ENCODE data around the gene ADARB2.

Gene ADARB2

DNA sequence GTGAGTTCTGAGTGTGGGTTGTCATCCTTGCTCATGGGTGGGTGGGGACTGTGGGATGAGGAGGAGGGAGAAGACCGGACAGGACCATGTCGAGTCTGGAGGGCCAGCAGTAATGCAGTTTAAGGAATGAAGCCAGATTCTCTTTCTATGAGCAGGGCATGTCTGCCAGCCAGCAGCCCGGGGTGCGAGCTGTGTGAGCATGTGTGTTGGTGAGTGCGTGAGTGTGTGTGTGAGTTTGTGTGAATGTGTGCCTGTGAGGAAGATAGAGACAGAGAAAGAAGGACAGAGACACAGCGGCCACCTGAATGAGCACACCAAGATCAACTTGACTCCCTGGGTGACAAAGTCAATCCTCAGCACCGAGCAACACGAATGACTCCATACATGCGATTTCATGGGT is 52.3 kb downstream of the ADARB2 start:
- no peak for DNase-seq

DNA sequence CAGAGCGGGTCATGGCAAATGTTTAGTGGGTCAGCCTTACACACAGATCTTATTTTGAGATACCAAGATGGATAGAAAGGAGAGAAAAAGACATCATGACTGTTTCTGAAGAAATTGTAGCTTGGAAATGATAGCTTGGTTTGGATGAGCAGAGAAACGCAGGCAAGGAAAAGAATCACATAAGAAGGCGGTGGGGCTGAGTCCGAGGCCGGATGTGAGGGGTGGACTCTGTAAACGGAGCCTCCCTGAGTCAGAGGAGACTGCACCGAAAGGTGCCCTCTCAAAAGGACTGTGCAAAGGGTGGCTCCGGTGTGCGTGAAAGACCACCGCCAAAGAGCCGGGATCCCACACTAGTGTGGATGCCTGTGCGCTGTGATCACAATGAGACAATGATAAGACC is 53.7 kb downstream of the ADARB2 start:
- no peak for DNase-seq

DNA sequence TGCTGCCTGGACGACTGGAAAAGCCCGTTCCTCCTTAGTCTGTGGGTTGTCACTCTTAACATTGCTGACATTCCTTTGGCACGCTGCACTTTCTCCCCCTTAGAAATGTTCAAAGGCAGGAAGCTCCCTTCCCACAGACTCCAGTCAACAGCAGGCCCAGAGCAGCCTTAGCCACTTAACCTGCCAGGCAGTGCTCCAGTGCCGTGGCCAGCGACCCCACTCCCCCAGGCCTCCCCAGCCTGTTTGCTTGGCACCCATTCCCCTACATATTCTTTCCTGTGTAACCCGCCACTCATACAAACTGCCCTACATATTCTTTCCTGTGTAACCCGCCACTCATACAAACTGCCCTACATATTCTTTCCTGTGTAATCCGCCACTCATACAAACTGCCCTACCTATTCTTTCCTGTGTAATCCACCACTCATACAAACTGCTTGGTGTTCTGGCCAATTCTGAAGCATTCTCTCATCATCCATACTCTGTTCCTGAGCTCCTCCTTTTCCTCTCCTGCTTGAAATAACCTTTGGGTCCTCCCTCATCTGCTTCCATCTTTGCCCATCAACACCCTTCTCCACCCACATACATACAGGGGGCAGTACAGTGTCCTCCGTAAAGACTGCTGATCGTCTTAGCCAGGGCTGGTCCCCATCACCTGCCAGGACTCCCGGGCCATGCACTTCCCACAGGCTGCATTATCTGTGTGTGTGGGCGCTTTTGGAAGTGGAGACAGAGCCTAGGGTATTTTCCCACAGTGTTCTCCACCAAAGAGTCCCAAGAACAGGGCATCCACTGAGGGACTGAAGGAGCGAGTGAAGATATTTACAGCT is 57.3 kb downstream of the ADARB2 start:
- no peak for DNase-seq

- DNase-seq, result no peak
These were observed 59.2 kb downstream of the ADARB2 start for GRCh38 chr10:1678084-1678483.

DNA sequence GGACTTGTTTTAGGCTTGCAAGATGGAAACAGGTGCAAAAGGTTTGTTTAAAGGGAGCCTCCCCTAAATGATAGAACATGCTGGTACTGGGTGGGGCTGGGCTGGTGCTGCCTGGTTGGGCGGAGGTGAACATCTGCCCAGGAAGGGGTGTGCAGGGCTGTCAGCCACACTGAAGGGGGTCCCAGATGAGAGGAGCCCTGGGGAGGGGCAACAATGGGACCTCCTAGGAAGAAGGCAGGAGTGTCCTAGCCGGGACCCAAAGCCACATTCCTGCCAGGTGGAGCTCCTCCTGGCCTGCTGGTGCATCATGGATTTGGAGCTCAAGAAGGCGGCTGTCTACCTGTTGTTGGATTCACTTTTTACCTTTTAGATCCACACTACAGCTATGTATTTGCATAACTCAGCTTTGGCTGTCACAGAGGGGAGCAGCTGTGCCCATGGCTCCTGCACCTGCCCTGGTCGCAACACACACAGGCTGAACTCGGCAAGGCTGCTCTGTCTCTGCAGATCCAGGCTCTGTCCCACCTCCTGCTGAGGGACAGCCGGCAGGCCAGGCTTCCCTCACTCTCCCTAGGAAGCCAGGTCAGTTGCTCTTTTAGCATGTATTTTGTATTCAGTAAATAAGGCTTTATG is 59.9 kb downstream of the ADARB2 start:
- DNase-seq, result no peak

GRCh38 chr10:1674501-1674900 is 62.8 kb downstream of the ADARB2 start:
- no peak for DNase-seq

DNA sequence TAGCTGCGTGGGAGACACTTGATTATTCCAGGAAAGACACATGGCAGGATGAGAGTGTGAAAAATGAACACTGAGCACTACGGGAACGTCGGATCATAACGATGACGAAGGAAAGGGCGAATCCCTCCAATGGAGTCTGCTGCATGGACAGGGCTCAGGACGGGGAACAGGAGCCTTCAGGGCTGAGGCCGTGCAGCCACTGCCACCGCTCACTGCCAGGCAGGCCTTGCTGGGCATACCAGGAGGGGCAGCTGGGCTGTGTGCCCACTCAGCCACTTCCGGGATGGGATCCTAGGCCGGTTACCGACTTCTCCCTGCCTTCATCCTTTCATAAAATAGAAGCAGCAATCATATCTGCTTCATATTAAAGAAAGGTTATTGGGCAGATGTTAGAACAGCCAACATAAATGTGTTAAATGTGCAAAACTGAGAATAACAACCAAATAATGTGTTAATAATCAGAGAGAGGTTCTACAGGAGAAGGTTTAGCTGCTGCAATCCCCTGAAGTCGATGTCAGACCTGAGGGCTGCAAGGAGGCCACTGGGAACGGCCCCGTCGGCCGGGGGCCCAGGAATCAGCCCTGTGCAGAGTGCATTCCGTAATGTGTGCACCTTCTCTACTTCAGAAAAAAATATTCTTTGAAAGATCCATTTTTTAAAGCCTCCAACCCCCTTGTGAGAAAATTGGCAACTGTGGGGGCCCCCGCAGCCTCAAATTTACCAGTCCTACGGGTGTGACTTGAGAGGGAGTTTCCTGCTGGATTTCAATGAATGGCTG is 63.6 kb downstream of the ADARB2 start:
- no peak for DNase-seq

GRCh38 chr10:1672001-1672781 is 65.1 kb downstream of the ADARB2 start:
- DNase-seq, result no peak

GRCh38 chr10:1671366-1672000 is 65.8 kb downstream of the ADARB2 start:
- DNase-seq, result no peak

GRCh38 chr10:1670541-1671365 is 66.6 kb downstream of the ADARB2 start:
- DNase-seq, result no peak

GRCh38 chr10:1669433-1669832 is 67.9 kb downstream of the ADARB2 start:
- DNase-seq, result no peak

DNA sequence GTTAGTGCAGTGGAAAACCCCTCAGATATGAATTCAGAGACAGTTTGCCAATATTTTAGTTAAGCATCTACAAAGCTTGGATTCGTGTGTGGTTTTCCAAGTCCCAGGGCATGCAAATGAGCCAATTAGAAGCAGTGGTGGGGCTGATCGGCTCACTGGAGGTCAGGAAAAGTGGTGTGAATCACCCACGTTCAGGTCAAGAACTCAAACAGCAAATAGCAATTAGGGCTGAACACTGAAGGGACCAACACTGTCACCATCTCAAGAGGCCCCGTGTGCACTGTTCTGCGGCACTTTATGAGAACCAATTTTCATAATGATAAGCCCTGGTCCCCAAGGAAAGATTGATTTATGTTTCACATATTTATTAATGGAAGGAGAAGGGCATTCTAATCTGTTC is 68.9 kb downstream of the ADARB2 start:
- DNase-seq, result no peak

- DNase-seq, result no peak
These were observed 69.9 kb downstream of the ADARB2 start for GRCh38 chr10:1667392-1667791.

- DNase-seq, result no peak
These were observed 71.2 kb downstream of the ADARB2 start for GRCh38 chr10:1666147-1666546.

- DNase-seq, result no peak
These were observed 71.6 kb downstream of the ADARB2 start for GRCh38 chr10:1665681-1666080.

GRCh38 chr10:1665021-1665661 is 72.2 kb downstream of the ADARB2 start:
- DNase-seq, result no peak

DNA sequence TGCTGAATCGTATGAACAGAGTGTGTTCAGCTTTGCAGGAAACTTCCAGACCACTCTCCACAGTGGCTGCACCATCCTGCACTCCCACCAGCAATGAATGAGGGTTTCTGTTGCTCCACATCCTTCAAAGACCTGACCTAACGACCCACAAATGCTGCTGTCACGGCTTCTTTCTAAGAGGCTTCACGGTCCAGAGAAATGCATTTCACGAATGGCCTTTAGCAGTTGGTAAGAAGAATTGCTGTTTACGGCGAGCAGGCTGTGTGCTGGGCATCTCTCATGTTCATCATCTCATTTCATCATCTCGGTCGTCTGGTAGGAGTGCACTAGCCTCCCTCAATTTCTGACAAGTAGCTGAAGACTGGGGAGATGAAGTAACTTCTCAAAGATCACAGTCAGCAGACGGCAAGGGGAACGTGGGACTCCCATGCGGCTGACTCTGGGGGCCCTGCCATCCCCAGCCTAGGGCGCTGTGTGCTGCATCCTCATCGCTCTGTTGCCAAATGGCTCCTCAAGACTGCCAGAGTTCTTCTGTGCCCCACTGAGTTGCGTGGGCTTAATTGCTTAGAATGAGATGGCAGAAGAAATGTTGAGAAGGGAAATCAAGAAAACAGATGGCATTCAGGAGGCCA is 72.9 kb downstream of the ADARB2 start:
- no peak for DNase-seq

DNA sequence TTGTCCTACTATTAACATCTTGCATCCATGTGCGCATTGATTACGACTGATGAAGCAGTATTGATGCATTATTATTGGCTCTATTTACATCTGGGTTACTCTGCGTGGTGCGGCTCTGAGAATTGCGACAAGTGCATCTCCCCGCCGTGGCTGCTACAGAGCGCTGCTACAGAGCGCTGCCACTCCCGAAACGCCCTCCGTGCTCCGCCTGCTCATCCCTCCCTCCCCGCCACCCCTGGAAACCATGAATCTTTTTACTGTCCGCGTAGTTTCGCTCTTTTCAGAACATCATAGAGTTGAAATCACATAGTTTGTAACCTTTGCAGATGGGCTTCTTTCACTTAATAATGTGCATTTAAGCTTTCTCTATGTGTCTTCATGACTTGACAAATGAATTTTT is 74.1 kb downstream of the ADARB2 start:
- DNase-seq, result no peak

DNA sequence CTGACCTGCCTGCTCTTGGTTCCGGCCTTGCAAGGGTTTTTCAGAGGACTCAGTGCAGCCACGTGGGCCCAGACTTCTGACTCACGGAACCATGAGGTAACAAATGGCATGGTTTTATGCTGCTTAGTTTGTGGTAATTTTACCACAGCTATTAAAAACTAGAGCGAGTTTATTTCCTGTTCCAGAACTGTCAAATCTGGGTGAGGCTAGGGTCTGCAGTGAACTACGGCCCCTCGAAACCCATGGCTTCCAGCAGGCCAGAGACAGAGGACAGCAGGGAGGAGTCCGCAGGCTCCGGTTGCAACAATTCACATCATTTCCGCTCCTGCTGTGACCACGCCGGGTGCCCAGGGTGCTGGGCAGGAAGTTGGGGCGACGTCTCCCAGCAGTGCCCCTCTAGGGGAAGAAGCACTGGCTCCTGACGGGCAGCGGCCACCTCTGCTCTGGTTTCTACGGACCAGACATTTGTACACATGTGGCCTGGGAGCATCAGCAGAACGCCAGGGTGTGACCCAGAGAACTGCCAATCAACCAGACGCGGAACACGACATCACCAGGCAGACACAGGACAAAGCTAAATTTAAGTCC is 74.8 kb downstream of the ADARB2 start:
- no peak for DNase-seq

GRCh38 chr10:1661859-1662437 is 75.4 kb downstream of the ADARB2 start:
- no peak for DNase-seq
